H1 (cell line): Measurements from ENCODE around the gene UTS2R. TPM values are rescaled to one million over a fixed set of nuclear protein-coding genes. Genes with fewer than 3 reads are reported as not detected.

Source experiments
- CTCF ChIA-PET: fragments of 300-600 bp; sonication (Branson Sonifier 250); formaldehyde crosslinking; loops from one replicate; lab custom pipeline; 2021; ENCODE audit not compliant: partially characterized antibody; lab: Charles Lee
- POLR2A ChIA-PET: fragments of 300-600 bp; sonication (Branson Sonifier 250); formaldehyde crosslinking; loops from one replicate; lab custom pipeline; 2021; ENCODE audit warnings: inconsistent platforms; ENCODE audit not compliant: partially characterized antibody; lab: Charles Lee
- DNase-seq, 2 experiments: peaks; one replicate each; pipeline versions ENCODE4 v3.0.0 to v3.0.0-alpha.2; 2010 to 2022; ENCODE audit warnings: low spot score in 2 of 2, low read depth in 1 of 2, mixed read lengths in 1 of 2
- FAIRE-seq: peaks from 2 replicates; lab custom pipeline; 2011; peaks lifted over from hg19 to GRCh38; lab: Jason Lieb, UNC
- H2AFZ ChIP-seq: 2 replicates; pipeline ENCODE4 v1.8.1; 2012; ENCODE audit warnings: low read length, inconsistent platforms
- H2AK5ac ChIP-seq: 2 replicates; pipeline ENCODE4 v1.6.1; 2013; ENCODE audit warnings: low read depth, low read length
- H2BK120ac ChIP-seq: replicated peaks from 2 replicates; pipeline ENCODE3; 2013; ENCODE audit warnings: low read depth, low read length, inconsistent platforms
- H2BK12ac ChIP-seq: 2 replicates; pipeline ENCODE4 v1.6.1; 2013; ENCODE audit warnings: low read depth, low read length
- H2BK15ac ChIP-seq: 2 replicates; pipeline ENCODE4 v1.6.1; 2013; ENCODE audit warnings: low read length
- H2BK20ac ChIP-seq: 2 replicates; pipeline ENCODE4 v1.6.1; 2013; ENCODE audit warnings: low read length
- H2BK5ac ChIP-seq: 2 replicates; pipeline ENCODE4 v1.6.1; 2013; ENCODE audit warnings: low read depth, low read length
- H3K14ac ChIP-seq: 2 replicates; pipeline ENCODE4 v1.6.1; 2013; ENCODE audit warnings: inconsistent platforms; ENCODE audit not compliant: insufficient read length
- H3K18ac ChIP-seq: 2 replicates; pipeline ENCODE4 v1.6.1; 2013; ENCODE audit warnings: low read length; ENCODE audit errors: extremely low read depth
- H3K23ac ChIP-seq: 2 replicates; pipeline ENCODE4 v1.6.1; 2013; ENCODE audit warnings: inconsistent platforms; ENCODE audit not compliant: insufficient read length
- H3K23me2 ChIP-seq: 2 replicates; pipeline ENCODE4 v1.6.1; 2013; ENCODE audit warnings: low read depth, low read length
- H3K27ac ChIP-seq: 2 replicates; pipeline ENCODE4 v1.6.1; 2011; ENCODE audit warnings: low read depth, low read length, inconsistent platforms
- H3K27me3 ChIP-seq, 4 experiments: replicated peaks in 1 of 4; 1 replicate in 1 of 4; 2 replicates in 3 of 4; pipeline versions ENCODE4 v1.6.1 to v1.8.1; 2011 to 2013; ENCODE audit warnings: low read length in 3 of 4, mild to moderate bottlenecking in 3 of 4, inconsistent platforms in 2 of 4, mixed read lengths in 2 of 4, moderate library complexity in 1 of 4; ENCODE audit not compliant: control insufficient read depth in 3 of 4, insufficient read depth in 3 of 4; ENCODE audit errors: extremely low read depth in 1 of 4
- H3K36me3 ChIP-seq, 4 experiments: 2 replicates each; pipeline versions ENCODE4 v1.6.1 to v1.8.1; 2011 to 2013; ENCODE audit warnings: mild to moderate bottlenecking in 4 of 4, low read length in 3 of 4, moderate library complexity in 2 of 4, control low read depth in 1 of 4, inconsistent platforms in 1 of 4; ENCODE audit not compliant: insufficient read depth in 4 of 4, control insufficient read depth in 2 of 4
- H3K4ac ChIP-seq: replicated peaks from 2 replicates; pipeline ENCODE3; 2013; ENCODE audit warnings: low read length, low read depth, mixed read lengths, inconsistent platforms; ENCODE audit not compliant: insufficient read length
- H3K4me1 ChIP-seq, 4 experiments: replicated peaks in 1 of 4; 1 replicate in 1 of 4; 2 replicates in 3 of 4; pipeline versions ENCODE4 v1.6.1 to v1.8.1; 2011 to 2013; ENCODE audit warnings: low read length in 3 of 4, inconsistent platforms in 2 of 4, mixed read lengths in 1 of 4; ENCODE audit not compliant: insufficient read depth in 4 of 4, control insufficient read depth in 3 of 4
- H3K4me2 ChIP-seq, 2 experiments: 2 replicates each; pipeline versions ENCODE4 v1.6.1 to v1.8.1; 2011 to 2013; ENCODE audit warnings: low read depth in 2 of 2, low read length in 2 of 2, control low read depth in 1 of 2, inconsistent platforms in 1 of 2, mild to moderate bottlenecking in 1 of 2; ENCODE audit not compliant: insufficient read depth in 1 of 2
- H3K4me3 ChIP-seq, 4 experiments: fragments of 200-600, 300-600 bp in 1 of 4; sonication (generic), shearing (Covaris generic), sonication (Bioruptor Twin) in 1 of 4; 2 replicates each; pipeline versions ENCODE4 v1.5.1 to v1.8.1; 2011 to 2016; ENCODE audit warnings: low read length in 4 of 4, low read depth in 3 of 4, control low read depth in 2 of 4, inconsistent platforms in 2 of 4, mild to moderate bottlenecking in 2 of 4, mixed read lengths in 1 of 4, moderate library complexity in 1 of 4; ENCODE audit not compliant: insufficient read depth in 2 of 4; ENCODE audit errors: extremely low read depth in 1 of 4
- H3K56ac ChIP-seq: replicated peaks from 2 replicates; pipeline ENCODE3; 2013; ENCODE audit warnings: low read depth, mild to moderate bottlenecking, mixed read lengths, low read length, inconsistent platforms; ENCODE audit not compliant: insufficient read length
- H3K79me1 ChIP-seq: 2 replicates; pipeline ENCODE4 v1.6.1; 2013; ENCODE audit warnings: low read depth, low read length, control low read depth
- H3K79me2 ChIP-seq, 2 experiments: 2 replicates each; pipeline versions ENCODE4 v1.6.1 to v1.8.1; 2012 to 2013; ENCODE audit warnings: low read length in 2 of 2, mild to moderate bottlenecking in 2 of 2, inconsistent platforms in 1 of 2; ENCODE audit not compliant: insufficient read depth in 2 of 2, control insufficient read depth in 1 of 2
- H3K9ac ChIP-seq, 4 experiments: replicated peaks in 1 of 4; 1 replicate in 1 of 4; 2 replicates in 3 of 4; pipeline versions ENCODE4 v1.6.1 to v1.8.1; 2011 to 2013; ENCODE audit warnings: low read depth in 3 of 4, low read length in 3 of 4, control low read depth in 2 of 4, mild to moderate bottlenecking in 2 of 4, moderate library complexity in 2 of 4, inconsistent platforms in 1 of 4; ENCODE audit errors: extremely low read depth in 1 of 4
- H3K9me3 ChIP-seq, 2 experiments: 2 replicates each; pipeline versions ENCODE4 v1.6.1 to v1.8.1; 2012 to 2013; ENCODE audit warnings: mild to moderate bottlenecking in 2 of 2, moderate library complexity in 2 of 2, control low read depth in 1 of 2, inconsistent platforms in 1 of 2, low read depth in 1 of 2, low read length in 1 of 2, mixed read lengths in 1 of 2; ENCODE audit not compliant: insufficient read depth in 2 of 2
- H4K20me1 ChIP-seq, 2 experiments: replicated peaks in 1 of 2; 2 replicates each; pipeline versions ENCODE3 to v1.8.1; 2011 to 2013; ENCODE audit warnings: inconsistent platforms in 2 of 2, low read length in 2 of 2, mild to moderate bottlenecking in 1 of 2; ENCODE audit not compliant: insufficient read depth in 2 of 2, control insufficient read depth in 1 of 2
- H4K5ac ChIP-seq: 2 replicates; pipeline ENCODE4 v1.6.1; 2013; ENCODE audit warnings: low read length, low read depth, mixed read lengths, inconsistent platforms; ENCODE audit not compliant: insufficient read length
- H4K8ac ChIP-seq: 2 replicates; pipeline ENCODE4 v1.8.0; 2013; ENCODE audit warnings: mild to moderate bottlenecking, moderate library complexity, low read length, inconsistent platforms; ENCODE audit not compliant: insufficient read depth; ENCODE audit errors: extremely low read depth
- H4K91ac ChIP-seq: replicated peaks from 2 replicates; pipeline ENCODE3; 2013; ENCODE audit warnings: low read length, mixed read lengths, inconsistent platforms; ENCODE audit not compliant: insufficient read length
- EZH2 ChIP-seq: fragments of 200-600 bp; sonication (generic); IDR thresholded peaks from 2 replicates; pipeline ENCODE4 v1.7.1; 2012; ENCODE audit warnings: low read depth, mild to moderate bottlenecking, moderate library complexity, low read length, inconsistent platforms; ENCODE audit not compliant: severe bottlenecking
- KDM4A ChIP-seq: IDR thresholded peaks from one replicate; pipeline ENCODE4 v1.7.1; 2012; ENCODE audit warnings: low read depth, mild to moderate bottlenecking, moderate library complexity, low read length, inconsistent platforms; ENCODE audit not compliant: severe bottlenecking
- NANOG ChIP-seq: IDR thresholded peaks from 2 replicates; pipeline ENCODE4 v1.6.1; 2011; ENCODE audit warnings: low read length, low read depth, mild to moderate bottlenecking, inconsistent platforms; ENCODE audit not compliant: insufficient read depth, poor library complexity, severe bottlenecking
- POLR2A ChIP-seq, 2 experiments: IDR thresholded peaks; 1 replicate in 1 of 2; 2 replicates in 1 of 2; pipeline ENCODE4 v1.6.1; 2011; ENCODE audit warnings: low read depth in 2 of 2, low read length in 2 of 2, mild to moderate bottlenecking in 2 of 2; ENCODE audit errors: control extremely low read depth in 1 of 2
- RAD21 ChIP-seq, 2 experiments: IDR thresholded peaks in 1 of 2; conservative IDR thresholded peaks in 1 of 2; 2 replicates each; pipeline ENCODE4 v1.6.1; 2011; ENCODE audit warnings: low read depth in 2 of 2, low read length in 2 of 2, improper control_type of control experiment in 1 of 2, inconsistent platforms in 1 of 2, mild to moderate bottlenecking in 1 of 2, moderate library complexity in 1 of 2
- SAP30 ChIP-seq: fragments of 300-600 bp; sonication (generic); IDR thresholded peaks from 2 replicates; pipeline ENCODE4 v1.7.1; 2012; ENCODE audit warnings: low read length, moderate library complexity, mild to moderate bottlenecking, inconsistent platforms; ENCODE audit not compliant: insufficient read depth, insufficient replicate concordance
- SIRT6 ChIP-seq: IDR thresholded peaks from one replicate; pipeline ENCODE4 v1.7.1; 2012; ENCODE audit warnings: low read length, inconsistent platforms
- SIX5 ChIP-seq: IDR thresholded peaks from 2 replicates; pipeline ENCODE4 v1.6.1; 2011; ENCODE audit warnings: mild to moderate bottlenecking, low read depth, low read length
- SRF ChIP-seq: IDR thresholded peaks from 2 replicates; pipeline ENCODE4 v1.6.1; 2011; ENCODE audit warnings: mild to moderate bottlenecking, low read depth, low read length, moderate library complexity
- SUZ12 ChIP-seq: fragments of 200-600 bp; sonication (generic); IDR thresholded peaks from 2 replicates; pipeline ENCODE4 v1.6.1; 2012; ENCODE audit warnings: mild to moderate bottlenecking, inconsistent platforms, low read length, moderate library complexity, mixed read lengths
- ZNF274 ChIP-seq: IDR thresholded peaks from 2 replicates; pipeline ENCODE4 v1.7.0; 2012; ENCODE audit warnings: low read length, borderline replicate concordance; ENCODE audit errors: extremely low read depth
- WGBS, 2 experiments: shearing (Covaris generic) in 1 of 2; methylation state at CpG; one replicate each; pipeline versions ENCODE4 v1.1.6 to v1.1.7; 2013 to 2015; ENCODE audit warnings: low lambda C conversion rate in 2 of 2, mixed read lengths in 2 of 2, inconsistent platforms in 1 of 2, low coverage in 1 of 2, missing lambda C conversion rate in 1 of 2; ENCODE audit not compliant: insufficient replicate concordance in 2 of 2, insufficient coverage in 1 of 2, insufficient read length in 1 of 2; ENCODE audit errors: extremely low coverage in 1 of 2, missing lambda C conversion rate in 1 of 2; 5-methylcytosine and 5-hydroxymethylcytosine counted together
- polyA plus RNA-seq, 7 experiments: library from polyadenylated mRNA; depleted of rRNA in 3 of 7; stranded (reverse) in 5 of 7; unstranded in 2 of 7; fragments of >200 nt in 5 of 7; fragments of 200-250 nt in 2 of 7; gene quantifications; 1 replicate in 5 of 7; 2 replicates in 1 of 7; 4 replicates in 1 of 7; pipeline versions ENCODE4 v1.2.1 to v1.2.3, GENCODE V29; 2011 to 2013; ENCODE audit warnings: missing spikeins in 2 of 7, mixed read lengths in 2 of 7
- total RNA-seq: library from RNA; stranded (reverse); fragmentation: NEBNext Ultra II Directional; extraction: Animal tissue kit (Norgen Biotek cat#: 25700); gene quantifications from 2 replicates; pipeline ENCODE4 v1.2.1, GENCODE V29; 2021
- TF ChIP-seq, protein P1 (sequence below): IDR thresholded peaks from 2 replicates; pipeline ENCODE4 v1.6.1; 2012; ENCODE audit warnings: low read length, inconsistent platforms

Gene UTS2R
- total and polyA plus RNA-seq, 2 of the 8 experiments (the other 6 are each of a cell fraction or from before 2014, with no cell fraction given) = 0.27 TPM; not detected in 1

DNA sequence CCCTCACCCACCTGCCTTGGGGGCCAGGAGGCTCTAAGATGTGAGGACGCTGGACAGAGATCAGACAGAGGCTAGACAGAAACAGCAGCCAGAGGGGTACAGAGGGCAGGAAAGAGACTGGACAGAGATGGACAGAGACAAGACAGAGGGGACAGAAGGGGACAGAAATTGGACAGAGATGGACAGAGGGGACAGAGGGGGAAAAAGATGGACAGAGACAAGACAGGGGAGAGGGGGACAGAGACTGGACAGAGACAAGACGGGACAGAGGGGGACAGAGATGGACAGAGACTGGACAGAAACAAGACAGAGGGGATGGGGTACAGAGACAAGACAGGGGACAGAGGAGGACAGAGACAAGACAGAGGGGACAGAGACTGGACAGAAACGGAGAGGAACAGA, 16.1 kb downstream of the UTS2R start:
- ChIA-PET POLR2A (no interaction called here), CTCF (interaction anchor here (0.8 to 1.7 kb wide), 2 partner anchors 33 to 171 kb away, joined by 3 read pairs; no protein-coding TSS in a partner anchor)
- Histone ChIP-seq H3K4me1 (peaks cover 0 to 9% (median 5%) of the 10 kb centered on the region in 4 experiments; a peak in 5 of 7 replicates), H3K27ac (no peak overlapping the region), H2AK5ac (no peak overlapping the region; the same call in 1 of the 2 replicates), H4K91ac (no peak overlapping the region), H2BK15ac (no peak overlapping the region), H3K56ac (no peak overlapping the region), H3K79me2 (no peaks in the 10 kb centered on the region), H2AFZ (no peak overlapping the region), H3K4me2 (no peak overlapping the region), H3K9me3 (no peaks in the 10 kb centered on the region), H3K79me1 (no peaks in the 10 kb centered on the region), H2BK12ac (no peak overlapping the region), H2BK120ac (no peak overlapping the region), H4K5ac (no peak overlapping the region), H3K9ac (no peak overlapping the region; a peak in 1 of 7 replicates), H3K27me3 (no peaks in the 10 kb centered on the region), H3K14ac (no peak overlapping the region), H4K20me1 (peaks cover 0 to 1% of the 10 kb centered on the region in 2 experiments), H3K4ac (no peak overlapping the region), H3K36me3 (0 out of 8 replicates have a peak, but pooled peaks cover 0 to 2% (median 0%) of the 10 kb centered on the region in 4 experiments), H3K18ac (no peak overlapping the region), H2BK5ac (no peak overlapping the region), H3K23me2 (no peaks in the 10 kb centered on the region), H4K8ac (no peak overlapping the region), H3K4me3 (no peak overlapping the region), H3K23ac (no peak overlapping the region), H2BK20ac (no peak overlapping the region)
- no peak for DNase-seq
- WGBS, 2 experiments = 84% methylated on average over 3 of the region's 3 CpGs; no CpG with 5 or more reads in 1 of the 2 experiments
- FAIRE-seq = no peak
- TF ChIP-seq RAD21 (IDR thresholded peaks at IDR 0.05 in 1 of 2, conservative IDR thresholded peaks at IDR 0.05 in 1 of 2; ENCODE audit: low read depth in 2 of 2, low read length in 2 of 2) (no peak), NANOG (no peak), SAP30 (no peak), SUZ12 (no peak), SIRT6 (no peak), SIX5 (no peak), EZH2 (no peak), POLR2A (IDR thresholded peaks at IDR 0.05; ENCODE audit: control extremely low read depth in 1 of 2, low read depth in 2 of 2, low read length in 2 of 2) (no peak), SRF (no peak), KDM4A (no peak), ZNF274 (no peak)
- TF ChIP-seq, protein P1, sequence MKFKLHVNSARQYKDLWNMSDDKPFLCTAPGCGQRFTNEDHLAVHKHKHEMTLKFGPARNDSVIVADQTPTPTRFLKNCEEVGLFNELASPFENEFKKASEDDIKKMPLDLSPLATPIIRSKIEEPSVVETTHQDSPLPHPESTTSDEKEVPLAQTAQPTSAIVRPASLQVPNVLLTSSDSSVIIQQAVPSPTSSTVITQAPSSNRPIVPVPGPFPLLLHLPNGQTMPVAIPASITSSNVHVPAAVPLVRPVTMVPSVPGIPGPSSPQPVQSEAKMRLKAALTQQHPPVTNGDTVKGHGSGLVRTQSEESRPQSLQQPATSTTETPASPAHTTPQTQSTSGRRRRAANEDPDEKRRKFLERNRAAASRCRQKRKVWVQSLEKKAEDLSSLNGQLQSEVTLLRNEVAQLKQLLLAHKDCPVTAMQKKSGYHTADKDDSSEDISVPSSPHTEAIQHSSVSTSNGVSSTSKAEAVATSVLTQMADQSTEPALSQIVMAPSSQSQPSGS = no peak
